RWPE2 (cell line): ENCODE measurements around the gene BROX.

Experiments
- ATAC-seq: fragments of 200-7000 bp; cut with Tn5 transposase; 3 replicates; pipeline ENCODE4 v1.9.1; 2021; ENCODE audit warnings: low read depth
- DNase-seq: peaks from one replicate; pipeline ENCODE4 v3.0.0-alpha.2; 2020; ENCODE audit warnings: low spot score
- H3K27ac ChIP-seq: fragments of 450-650 bp; 2 replicates; pipeline ENCODE4 v1.5.1; 2017; ENCODE audit warnings: mild to moderate bottlenecking; ENCODE audit not compliant: poor library complexity, severe bottlenecking
- H3K27me3 ChIP-seq: fragments of 250-450 bp; sonication (Bioruptor Pico); 2 replicates; pipeline ENCODE4 v1.5.1; 2021; ENCODE audit warnings: mild to moderate bottlenecking, moderate library complexity; ENCODE audit not compliant: insufficient read depth, poor library complexity, severe bottlenecking
- H3K36me3 ChIP-seq: fragments of 250-450 bp; sonication (Bioruptor Pico); 2 replicates; pipeline ENCODE4 v1.5.1; 2020; ENCODE audit warnings: low read depth, mild to moderate bottlenecking, moderate library complexity
- H3K4me1 ChIP-seq: fragments of 250-450 bp; sonication (Bioruptor Pico); 2 replicates; pipeline ENCODE4 v1.5.1; 2021; ENCODE audit warnings: mild to moderate bottlenecking, moderate library complexity; ENCODE audit not compliant: insufficient read depth, poor library complexity, severe bottlenecking
- H3K4me3 ChIP-seq: fragments of 250-450 bp; sonication (Bioruptor Pico); 2 replicates; pipeline ENCODE4 v1.5.1; 2021; ENCODE audit warnings: mild to moderate bottlenecking, moderate library complexity; ENCODE audit not compliant: severe bottlenecking
- H3K9me3 ChIP-seq: fragments of 250-450 bp; sonication (Bioruptor Pico); 2 replicates; pipeline ENCODE4 v1.5.1; 2021; ENCODE audit warnings: mild to moderate bottlenecking, moderate library complexity; ENCODE audit not compliant: severe bottlenecking
- TF ChIP-seq, protein P1 (sequence below): fragments of 450-650 bp; IDR thresholded peaks from one replicate; pipeline ENCODE4 v1.5.1; 2017; ENCODE audit warnings: mild to moderate bottlenecking, moderate library complexity; ENCODE audit not compliant: poor library complexity, severe bottlenecking

The BROX gene

DNA sequence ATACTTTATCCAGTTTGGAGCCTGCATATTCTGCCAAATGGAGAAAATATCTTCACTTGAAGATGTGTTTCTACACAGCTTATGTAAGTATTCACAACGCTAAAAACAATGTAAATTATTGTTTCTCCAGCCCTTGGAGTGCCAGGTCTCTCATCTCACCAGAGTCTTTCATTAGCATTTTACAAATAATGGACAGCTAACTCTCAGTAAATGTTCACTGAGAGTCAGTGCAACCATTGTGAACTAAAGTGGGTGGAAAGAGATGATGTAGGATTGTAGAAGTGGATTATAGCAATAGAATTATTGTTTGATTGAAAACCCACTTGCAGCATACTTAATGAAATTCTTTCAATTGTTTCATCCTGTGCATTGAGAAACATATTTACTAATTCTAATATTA is 16.4 kb downstream of the BROX start:
- Histone ChIP-seq H3K4me3 (no peak overlapping the region), H3K36me3 (peaks cover 47% of the 10 kb centered on the region), H3K27ac (no peak overlapping the region), H3K4me1 (no peaks in the 10 kb centered on the region), H3K27me3 (no peaks in the 10 kb centered on the region), H3K9me3 (no peaks in the 10 kb centered on the region)
- DNase-seq (no peak), ATAC-seq (no peak)
- TF ChIP-seq, protein P1, sequence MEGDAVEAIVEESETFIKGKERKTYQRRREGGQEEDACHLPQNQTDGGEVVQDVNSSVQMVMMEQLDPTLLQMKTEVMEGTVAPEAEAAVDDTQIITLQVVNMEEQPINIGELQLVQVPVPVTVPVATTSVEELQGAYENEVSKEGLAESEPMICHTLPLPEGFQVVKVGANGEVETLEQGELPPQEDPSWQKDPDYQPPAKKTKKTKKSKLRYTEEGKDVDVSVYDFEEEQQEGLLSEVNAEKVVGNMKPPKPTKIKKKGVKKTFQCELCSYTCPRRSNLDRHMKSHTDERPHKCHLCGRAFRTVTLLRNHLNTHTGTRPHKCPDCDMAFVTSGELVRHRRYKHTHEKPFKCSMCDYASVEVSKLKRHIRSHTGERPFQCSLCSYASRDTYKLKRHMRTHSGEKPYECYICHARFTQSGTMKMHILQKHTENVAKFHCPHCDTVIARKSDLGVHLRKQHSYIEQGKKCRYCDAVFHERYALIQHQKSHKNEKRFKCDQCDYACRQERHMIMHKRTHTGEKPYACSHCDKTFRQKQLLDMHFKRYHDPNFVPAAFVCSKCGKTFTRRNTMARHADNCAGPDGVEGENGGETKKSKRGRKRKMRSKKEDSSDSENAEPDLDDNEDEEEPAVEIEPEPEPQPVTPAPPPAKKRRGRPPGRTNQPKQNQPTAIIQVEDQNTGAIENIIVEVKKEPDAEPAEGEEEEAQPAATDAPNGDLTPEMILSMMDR, result no peak

DNA sequence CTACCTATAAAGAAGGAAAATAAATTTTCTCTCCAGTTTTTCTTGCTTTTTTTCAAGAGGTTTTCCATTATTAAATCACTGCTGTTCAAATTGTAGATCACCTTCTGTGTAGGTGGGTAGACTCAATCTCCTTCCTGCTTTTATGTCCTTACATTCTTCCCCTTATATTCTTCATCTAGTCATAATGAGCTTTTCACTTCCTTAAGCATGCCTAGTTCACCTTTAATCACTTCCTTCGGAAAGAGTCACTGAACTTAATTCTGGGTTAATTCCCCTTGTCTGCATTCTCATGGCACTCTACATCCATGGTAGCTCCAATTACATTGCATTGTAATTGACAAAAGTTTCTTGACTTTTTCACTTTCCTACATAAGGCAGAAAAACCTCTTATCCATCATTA is 18.5 kb downstream of the BROX start:
- Histone ChIP-seq H3K27me3 (no peaks in the 10 kb centered on the region), H3K9me3 (no peaks in the 10 kb centered on the region), H3K36me3 (peaks cover 40% of the 10 kb centered on the region), H3K27ac (no peak overlapping the region), H3K4me1 (no peaks in the 10 kb centered on the region), H3K4me3 (no peak overlapping the region)
- ATAC-seq (no peak), DNase-seq (no peak)
- TF ChIP-seq, protein P1, result no peak

DNA sequence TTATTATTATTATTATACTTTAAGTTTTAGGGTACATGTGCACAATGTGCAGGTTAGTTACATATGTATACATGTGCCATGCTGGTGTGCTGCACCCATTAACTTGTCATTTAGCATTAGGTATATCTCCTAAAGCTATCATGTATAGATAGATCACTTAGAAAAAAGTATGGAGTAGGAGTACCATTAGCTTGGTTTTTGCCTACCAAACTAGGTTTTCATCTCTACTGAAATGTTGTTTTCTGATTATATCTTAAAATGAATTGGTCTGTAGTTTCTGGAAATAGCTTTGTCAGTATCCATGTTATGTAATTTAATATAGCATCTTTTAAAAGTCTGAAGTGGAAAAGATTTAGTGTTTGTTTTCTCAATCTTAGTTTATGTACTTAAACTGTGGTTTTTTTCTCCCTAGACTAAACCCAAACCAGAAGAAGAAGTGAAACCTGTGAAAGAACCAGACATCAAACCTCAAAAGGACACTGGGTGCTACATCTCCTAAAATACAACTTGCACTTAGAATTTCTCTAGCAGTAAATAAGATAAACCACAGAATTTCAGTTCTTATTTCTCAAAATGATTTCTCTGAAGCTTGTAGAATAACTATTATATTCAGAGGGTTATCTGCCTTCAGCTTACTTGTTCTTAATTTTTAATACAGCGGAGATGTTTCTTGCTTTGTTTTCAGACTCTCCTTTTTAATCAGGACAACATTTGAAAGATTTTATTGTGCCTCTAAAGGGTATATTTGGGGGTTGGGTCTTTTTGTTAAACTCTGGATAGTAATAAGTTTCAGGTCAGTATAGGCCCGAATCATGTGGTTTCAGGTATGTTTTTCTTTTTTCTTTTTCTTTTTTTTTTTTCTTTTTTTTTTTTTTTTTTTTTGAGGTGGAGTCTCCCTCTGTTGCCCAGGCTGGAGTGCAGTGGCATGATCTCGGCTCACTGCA is 20.1 kb downstream of the BROX start:
- TF ChIP-seq, protein P1, result no peak
- no peaks in the 10 kb centered on the region for H3K4me1 ChIP-seq

DNA sequence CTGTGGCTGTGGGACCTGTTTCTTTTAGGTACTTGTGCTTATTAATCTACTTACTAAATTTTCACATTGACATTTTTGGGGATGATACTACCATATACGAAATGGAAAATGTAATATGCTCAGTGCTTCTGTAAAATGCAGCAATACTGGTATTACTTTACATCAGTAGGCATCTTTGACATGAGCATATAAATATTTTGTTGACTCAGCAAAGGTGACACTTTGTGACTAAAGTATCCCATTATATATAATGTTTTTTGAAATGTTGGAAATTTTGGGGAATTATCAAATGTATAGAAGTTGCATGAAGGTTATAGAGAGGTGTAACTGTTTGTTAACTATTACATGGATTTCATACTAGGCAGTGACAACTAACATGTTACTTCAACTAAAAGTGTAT is 22.4 kb downstream of the BROX start:
- no peaks in the 10 kb centered on the region for H3K27me3 ChIP-seq
- no peaks in the 10 kb centered on the region for H3K9me3 ChIP-seq
- no peaks in the 10 kb centered on the region for H3K4me1 ChIP-seq
- no peak for DNase-seq
- TF ChIP-seq, protein P1, result no peak
- no peak overlapping the region for H3K27ac ChIP-seq
- peaks cover 25% of the 10 kb centered on the region for H3K36me3 ChIP-seq
- no peak for ATAC-seq
- no peak overlapping the region for H3K4me3 ChIP-seq

More for the DNA sequence above, 20.1 kb downstream of the BROX start:
- DNase-seq (no peak), ATAC-seq (no peak)
- no peak overlapping the region for H3K27ac ChIP-seq
- no peaks in the 10 kb centered on the region for H3K9me3 ChIP-seq
- no peak overlapping the region for H3K4me3 ChIP-seq
- H3K36me3 ChIP-seq, result peaks cover 40% of the 10 kb centered on the region
- no peaks in the 10 kb centered on the region for H3K27me3 ChIP-seq

DNA sequence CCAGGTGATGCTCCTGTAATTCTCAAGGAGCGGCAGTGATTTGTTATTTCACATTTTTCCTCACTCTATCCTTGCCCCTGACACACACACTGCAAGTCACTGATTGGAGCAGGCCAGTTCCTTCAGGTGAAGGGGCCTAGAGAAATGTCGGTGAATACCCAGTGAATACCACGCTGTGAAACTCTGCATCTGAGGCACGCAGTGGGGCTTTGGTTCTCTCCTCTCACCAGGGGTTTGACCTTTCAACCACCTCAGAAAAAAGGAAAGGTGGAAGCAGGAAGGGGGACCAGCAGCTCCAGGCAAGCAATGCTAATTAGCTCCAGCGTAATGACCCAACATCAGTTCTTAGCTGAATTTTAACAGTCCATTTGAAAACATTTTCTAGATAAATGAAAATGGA is 24.1 kb downstream of the BROX start:
- no peaks in the 10 kb centered on the region for H3K4me1 ChIP-seq
- H3K9me3 ChIP-seq, result no peaks in the 10 kb centered on the region
- H3K36me3 ChIP-seq, result peaks cover 15% of the 10 kb centered on the region
- no peak overlapping the region for H3K4me3 ChIP-seq
- ATAC-seq (no peak), DNase-seq (no peak)
- H3K27ac ChIP-seq, result no peak overlapping the region
- TF ChIP-seq, protein P1, result no peak
- no peaks in the 10 kb centered on the region for H3K27me3 ChIP-seq
